Body of pancreas (tissue), 4 donors: Measurements from ENCODE around the gene MROH2A.

Source experiments
- CTCF ChIP-seq, 7 experiments: fragments of 450-650 bp in 4 of 7; fragments of 200-600 bp in 3 of 7; sonication (generic) in 3 of 7; IDR thresholded peaks; one replicate each; pipeline ENCODE4 v1.5.1; 2016 to 2019; ENCODE audit warnings: antibody characterized with exemption in 7 of 7
- POLR2A ChIP-seq, 3 donors: fragments of 450-650 bp; IDR thresholded peaks; one replicate each; pipeline ENCODE4 v1.6.1; 2016; ENCODE audit warnings: antibody characterized with exemption in 3 of 3, mild to moderate bottlenecking in 2 of 3

GRCh38 chr2:233822101-233822771 is 44.1 kb downstream of the MROH2A start:
- TF ChIP-seq POLR2A (IDR thresholded peaks at IDR 0.05) (no peak), CTCF (IDR thresholded peaks at IDR 0.05) (no peak)
